ENCODE data around the gene ANKRD55.

GRCh38 chr5:56207537-56207936 lies 25.6 kb downstream of the ANKRD55 start:
- TF ChIP-seq, protein P1, sequence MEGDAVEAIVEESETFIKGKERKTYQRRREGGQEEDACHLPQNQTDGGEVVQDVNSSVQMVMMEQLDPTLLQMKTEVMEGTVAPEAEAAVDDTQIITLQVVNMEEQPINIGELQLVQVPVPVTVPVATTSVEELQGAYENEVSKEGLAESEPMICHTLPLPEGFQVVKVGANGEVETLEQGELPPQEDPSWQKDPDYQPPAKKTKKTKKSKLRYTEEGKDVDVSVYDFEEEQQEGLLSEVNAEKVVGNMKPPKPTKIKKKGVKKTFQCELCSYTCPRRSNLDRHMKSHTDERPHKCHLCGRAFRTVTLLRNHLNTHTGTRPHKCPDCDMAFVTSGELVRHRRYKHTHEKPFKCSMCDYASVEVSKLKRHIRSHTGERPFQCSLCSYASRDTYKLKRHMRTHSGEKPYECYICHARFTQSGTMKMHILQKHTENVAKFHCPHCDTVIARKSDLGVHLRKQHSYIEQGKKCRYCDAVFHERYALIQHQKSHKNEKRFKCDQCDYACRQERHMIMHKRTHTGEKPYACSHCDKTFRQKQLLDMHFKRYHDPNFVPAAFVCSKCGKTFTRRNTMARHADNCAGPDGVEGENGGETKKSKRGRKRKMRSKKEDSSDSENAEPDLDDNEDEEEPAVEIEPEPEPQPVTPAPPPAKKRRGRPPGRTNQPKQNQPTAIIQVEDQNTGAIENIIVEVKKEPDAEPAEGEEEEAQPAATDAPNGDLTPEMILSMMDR (IDR thresholded peaks at IDR 0.05) = no peak
- no peak for TF ChIP-seq POLR2A (IDR thresholded peaks at IDR 0.05)
- no peak for TF ChIP-seq EP300 (IDR thresholded peaks at IDR 0.05)
- TF ChIP-seq POLR2AphosphoS5 (IDR thresholded peaks at IDR 0.05) = no peak

All from suprapubic skin (tissue), 4 donors.